ENCODE results near the gene FNIP1.
A peak's percentile ranks its signal among the peaks of the same experiment; 100 is the strongest.
"Not testable (repeated sequence)": the region's sequence is repeated elsewhere in the genome, so short reads cannot be mapped to it uniquely, and the experiment has no call there.

The FNIP1 gene

GRCh38 chr5:131684051-131684450 is 112.8 kb downstream of the FNIP1 start:
- no peak for DNase-seq

GRCh38 chr5:131682826-131683225 is 114.0 kb downstream of the FNIP1 start:
- DNase-seq = no peak

- no peak for DNase-seq
Observed at GRCh38 chr5:131682175-131682574, 114.6 kb downstream of the FNIP1 start.

GRCh38 chr5:131679911-131680310 is 116.9 kb downstream of the FNIP1 start:
- DNase-seq = peak; percentile 57

GRCh38 chr5:131678273-131678672 is 118.5 kb downstream of the FNIP1 start:
- not testable (repeated sequence) for DNase-seq

GRCh38 chr5:131677115-131677514 is 119.7 kb downstream of the FNIP1 start:
- DNase-seq = no peak

GRCh38 chr5:131672776-131673175 is 124.0 kb downstream of the FNIP1 start:
- no peak for DNase-seq

GRCh38 chr5:131671994-131672655 is 124.7 kb downstream of the FNIP1 start:
- peak; percentile 14 for DNase-seq

GRCh38 chr5:131671409-131671808 is 125.4 kb downstream of the FNIP1 start:
- DNase-seq = no peak

- DNase-seq = no peak
Observed at GRCh38 chr5:131664929-131665328, 131.9 kb downstream of the FNIP1 start.

GRCh38 chr5:131661933-131662332 is 134.9 kb downstream of the FNIP1 start:
- DNase-seq = peak; percentile 37

- DNase-seq = no peak
Observed at GRCh38 chr5:131659841-131660240, 137.0 kb downstream of the FNIP1 start.

- DNase-seq = no peak
Observed at GRCh38 chr5:131659290-131659689, 137.5 kb downstream of the FNIP1 start.

- no peak for DNase-seq
Observed at GRCh38 chr5:131654776-131655175, 142.0 kb downstream of the FNIP1 start.

GRCh38 chr5:131654309-131654708 is 142.5 kb downstream of the FNIP1 start:
- DNase-seq = no peak

GRCh38 chr5:131649161-131649560 is 147.7 kb downstream of the FNIP1 start:
- DNase-seq = peak; percentile 54

GRCh38 chr5:131647048-131647769 is 149.6 kb downstream of the FNIP1 start:
- DNase-seq = no peak

- peak; percentile 28 for DNase-seq
Observed at GRCh38 chr5:131644822-131645221, 152.0 kb downstream of the FNIP1 start.

GRCh38 chr5:131644370-131644769 is 152.4 kb downstream of the FNIP1 start:
- no peak for DNase-seq

GRCh38 chr5:131641494-131641893 is 155.3 kb downstream of the FNIP1 start:
- no peak for DNase-seq

- no peak for DNase-seq
Observed at GRCh38 chr5:131640043-131640856, 156.6 kb downstream of the FNIP1 start.

- no peak for DNase-seq
Observed at GRCh38 chr5:131639148-131639547, 157.7 kb downstream of the FNIP1 start.

GRCh38 chr5:131637694-131638093 is 159.1 kb downstream of the FNIP1 start:
- no peak for DNase-seq
